ENCODE results near the gene CEP78.

DNA sequence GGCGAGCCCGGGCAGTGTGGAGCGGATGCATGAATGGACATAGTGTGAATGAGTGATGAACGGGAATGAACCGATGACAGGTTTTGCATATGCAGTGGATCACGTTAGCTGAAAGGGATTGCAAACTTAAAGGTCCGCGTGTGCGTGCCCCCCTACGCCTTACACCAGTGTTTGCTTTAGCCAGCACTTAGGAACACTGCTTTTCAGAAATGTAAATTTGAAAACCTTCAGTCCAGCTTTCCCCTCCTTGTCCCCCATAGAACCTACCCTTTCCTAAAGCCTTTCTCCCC lies 61.7 kb downstream of the CEP78 start:
- TF ChIP-seq, protein P1, sequence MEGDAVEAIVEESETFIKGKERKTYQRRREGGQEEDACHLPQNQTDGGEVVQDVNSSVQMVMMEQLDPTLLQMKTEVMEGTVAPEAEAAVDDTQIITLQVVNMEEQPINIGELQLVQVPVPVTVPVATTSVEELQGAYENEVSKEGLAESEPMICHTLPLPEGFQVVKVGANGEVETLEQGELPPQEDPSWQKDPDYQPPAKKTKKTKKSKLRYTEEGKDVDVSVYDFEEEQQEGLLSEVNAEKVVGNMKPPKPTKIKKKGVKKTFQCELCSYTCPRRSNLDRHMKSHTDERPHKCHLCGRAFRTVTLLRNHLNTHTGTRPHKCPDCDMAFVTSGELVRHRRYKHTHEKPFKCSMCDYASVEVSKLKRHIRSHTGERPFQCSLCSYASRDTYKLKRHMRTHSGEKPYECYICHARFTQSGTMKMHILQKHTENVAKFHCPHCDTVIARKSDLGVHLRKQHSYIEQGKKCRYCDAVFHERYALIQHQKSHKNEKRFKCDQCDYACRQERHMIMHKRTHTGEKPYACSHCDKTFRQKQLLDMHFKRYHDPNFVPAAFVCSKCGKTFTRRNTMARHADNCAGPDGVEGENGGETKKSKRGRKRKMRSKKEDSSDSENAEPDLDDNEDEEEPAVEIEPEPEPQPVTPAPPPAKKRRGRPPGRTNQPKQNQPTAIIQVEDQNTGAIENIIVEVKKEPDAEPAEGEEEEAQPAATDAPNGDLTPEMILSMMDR (conservative IDR thresholded peaks at IDR 0.05) = no peak
- TF ChIP-seq ZFX (IDR thresholded peaks at IDR 0.05) = no peak

All from C4-2B (cell line).